Tibial nerve (tissue), 4 donors: ENCODE measurements around the gene DNM1L.

Experiments used
- EP300 ChIP-seq, 2 donors: sonication (generic); formaldehyde crosslinking; IDR thresholded peaks; one replicate each; pipeline ENCODE4 v1.6.1; 2017; ENCODE audit warnings: antibody characterized with exemption in 2 of 2, mild to moderate bottlenecking in 1 of 2
- POLR2A ChIP-seq, 2 donors: fragments of 450-650 bp; IDR thresholded peaks; one replicate each; pipeline ENCODE4 v1.6.1; 2017; ENCODE audit warnings: antibody characterized with exemption in 2 of 2, mild to moderate bottlenecking in 2 of 2, moderate library complexity in 2 of 2
- TF ChIP-seq, protein P1 (sequence below), 5 experiments: fragments of 200-600 bp in 3 of 5; fragments of 450-650 bp in 2 of 5; sonication (generic) in 3 of 5; IDR thresholded peaks; one replicate each; pipeline ENCODE4 v1.5.1; 2016 to 2019; ENCODE audit warnings: antibody characterized with exemption in 5 of 5, mild to moderate bottlenecking in 3 of 5, moderate library complexity in 2 of 5

- TF ChIP-seq, protein P1, sequence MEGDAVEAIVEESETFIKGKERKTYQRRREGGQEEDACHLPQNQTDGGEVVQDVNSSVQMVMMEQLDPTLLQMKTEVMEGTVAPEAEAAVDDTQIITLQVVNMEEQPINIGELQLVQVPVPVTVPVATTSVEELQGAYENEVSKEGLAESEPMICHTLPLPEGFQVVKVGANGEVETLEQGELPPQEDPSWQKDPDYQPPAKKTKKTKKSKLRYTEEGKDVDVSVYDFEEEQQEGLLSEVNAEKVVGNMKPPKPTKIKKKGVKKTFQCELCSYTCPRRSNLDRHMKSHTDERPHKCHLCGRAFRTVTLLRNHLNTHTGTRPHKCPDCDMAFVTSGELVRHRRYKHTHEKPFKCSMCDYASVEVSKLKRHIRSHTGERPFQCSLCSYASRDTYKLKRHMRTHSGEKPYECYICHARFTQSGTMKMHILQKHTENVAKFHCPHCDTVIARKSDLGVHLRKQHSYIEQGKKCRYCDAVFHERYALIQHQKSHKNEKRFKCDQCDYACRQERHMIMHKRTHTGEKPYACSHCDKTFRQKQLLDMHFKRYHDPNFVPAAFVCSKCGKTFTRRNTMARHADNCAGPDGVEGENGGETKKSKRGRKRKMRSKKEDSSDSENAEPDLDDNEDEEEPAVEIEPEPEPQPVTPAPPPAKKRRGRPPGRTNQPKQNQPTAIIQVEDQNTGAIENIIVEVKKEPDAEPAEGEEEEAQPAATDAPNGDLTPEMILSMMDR (IDR thresholded peaks at IDR 0.05), result no peak
- TF ChIP-seq POLR2A (IDR thresholded peaks at IDR 0.05), result no peak
- no peak for TF ChIP-seq EP300 (IDR thresholded peaks at IDR 0.05)
Measured at GRCh38 chr12:32681272-32681671, 2.2 kb downstream of the DNM1L start.
